GM20000 (cell line): ENCODE measurements around the gene MYO7B.

Experiments
- DNase-seq: peaks from one replicate; pipeline ENCODE4 v3.0.0; 2012; ENCODE audit warnings: low spot score
- TF ChIP-seq, protein P1 (sequence below): IDR thresholded peaks from 2 replicates; pipeline ENCODE4 v1.5.1; 2012; ENCODE audit warnings: mild to moderate bottlenecking, control low read depth; ENCODE audit errors: extremely low read depth, missing control alignments

MYO7B gene

DNA sequence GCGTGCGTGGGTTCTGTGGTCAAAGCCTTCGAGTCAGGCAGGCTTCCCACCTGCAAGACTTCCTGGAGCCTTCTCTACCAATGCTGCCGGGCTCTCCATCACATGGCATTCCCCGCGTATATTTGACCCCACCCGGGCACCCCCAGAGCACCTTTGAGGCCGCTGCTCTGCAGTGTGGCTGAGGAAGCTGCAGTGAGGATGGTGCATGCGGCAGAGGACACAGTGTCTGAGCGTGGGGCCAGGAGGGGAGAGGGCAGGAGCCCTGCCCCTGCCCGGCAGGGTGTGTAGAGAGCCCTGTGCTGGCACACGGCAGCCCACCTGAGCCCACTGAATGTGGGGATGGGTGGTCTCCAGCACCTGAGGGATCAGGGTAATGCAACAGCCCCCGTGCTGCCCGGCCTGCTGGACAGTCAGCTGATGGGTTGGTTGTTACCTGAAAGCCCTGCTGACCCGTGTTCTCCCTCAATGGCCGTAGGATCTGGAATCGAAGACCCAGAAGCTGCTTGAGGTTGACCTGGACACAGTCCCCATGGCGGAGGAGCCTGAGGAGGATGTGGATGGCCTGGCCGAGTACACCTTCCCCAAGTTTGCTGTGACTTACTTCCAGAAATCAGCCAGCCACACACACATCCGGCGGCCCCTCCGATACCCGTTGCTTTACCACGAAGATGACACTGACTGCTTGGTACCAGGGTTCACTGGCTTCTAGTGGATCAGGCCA, 73.7 kb downstream of the MYO7B start:
- TF ChIP-seq, protein P1, sequence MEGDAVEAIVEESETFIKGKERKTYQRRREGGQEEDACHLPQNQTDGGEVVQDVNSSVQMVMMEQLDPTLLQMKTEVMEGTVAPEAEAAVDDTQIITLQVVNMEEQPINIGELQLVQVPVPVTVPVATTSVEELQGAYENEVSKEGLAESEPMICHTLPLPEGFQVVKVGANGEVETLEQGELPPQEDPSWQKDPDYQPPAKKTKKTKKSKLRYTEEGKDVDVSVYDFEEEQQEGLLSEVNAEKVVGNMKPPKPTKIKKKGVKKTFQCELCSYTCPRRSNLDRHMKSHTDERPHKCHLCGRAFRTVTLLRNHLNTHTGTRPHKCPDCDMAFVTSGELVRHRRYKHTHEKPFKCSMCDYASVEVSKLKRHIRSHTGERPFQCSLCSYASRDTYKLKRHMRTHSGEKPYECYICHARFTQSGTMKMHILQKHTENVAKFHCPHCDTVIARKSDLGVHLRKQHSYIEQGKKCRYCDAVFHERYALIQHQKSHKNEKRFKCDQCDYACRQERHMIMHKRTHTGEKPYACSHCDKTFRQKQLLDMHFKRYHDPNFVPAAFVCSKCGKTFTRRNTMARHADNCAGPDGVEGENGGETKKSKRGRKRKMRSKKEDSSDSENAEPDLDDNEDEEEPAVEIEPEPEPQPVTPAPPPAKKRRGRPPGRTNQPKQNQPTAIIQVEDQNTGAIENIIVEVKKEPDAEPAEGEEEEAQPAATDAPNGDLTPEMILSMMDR: no peak
- DNase-seq: no peak

DNA sequence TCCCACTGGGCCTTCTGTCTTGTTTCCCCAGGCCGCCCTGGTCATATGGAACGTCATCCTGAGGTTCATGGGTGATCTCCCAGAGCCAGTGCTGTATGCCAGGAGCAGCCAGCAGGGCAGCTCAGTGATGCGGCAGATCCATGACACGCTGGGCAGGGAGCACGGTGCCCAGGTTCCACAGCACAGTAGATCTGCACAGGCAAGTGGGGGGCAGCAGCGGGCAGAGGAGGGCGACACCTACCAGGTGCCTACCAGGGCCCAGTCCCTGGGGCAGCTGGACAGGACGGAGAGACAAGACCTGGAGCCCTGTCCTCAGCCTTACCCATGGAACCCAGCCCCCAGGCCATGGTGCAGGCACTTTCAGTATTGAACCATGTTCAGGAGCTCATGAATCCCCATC, 74.3 kb downstream of the MYO7B start:
- DNase-seq: no peak
- TF ChIP-seq, protein P1: no peak

- DNase-seq: no peak
- TF ChIP-seq, protein P1: no peak
These were observed 75.1 kb downstream of the MYO7B start for GRCh38 chr2:127610561-127610960.

DNA sequence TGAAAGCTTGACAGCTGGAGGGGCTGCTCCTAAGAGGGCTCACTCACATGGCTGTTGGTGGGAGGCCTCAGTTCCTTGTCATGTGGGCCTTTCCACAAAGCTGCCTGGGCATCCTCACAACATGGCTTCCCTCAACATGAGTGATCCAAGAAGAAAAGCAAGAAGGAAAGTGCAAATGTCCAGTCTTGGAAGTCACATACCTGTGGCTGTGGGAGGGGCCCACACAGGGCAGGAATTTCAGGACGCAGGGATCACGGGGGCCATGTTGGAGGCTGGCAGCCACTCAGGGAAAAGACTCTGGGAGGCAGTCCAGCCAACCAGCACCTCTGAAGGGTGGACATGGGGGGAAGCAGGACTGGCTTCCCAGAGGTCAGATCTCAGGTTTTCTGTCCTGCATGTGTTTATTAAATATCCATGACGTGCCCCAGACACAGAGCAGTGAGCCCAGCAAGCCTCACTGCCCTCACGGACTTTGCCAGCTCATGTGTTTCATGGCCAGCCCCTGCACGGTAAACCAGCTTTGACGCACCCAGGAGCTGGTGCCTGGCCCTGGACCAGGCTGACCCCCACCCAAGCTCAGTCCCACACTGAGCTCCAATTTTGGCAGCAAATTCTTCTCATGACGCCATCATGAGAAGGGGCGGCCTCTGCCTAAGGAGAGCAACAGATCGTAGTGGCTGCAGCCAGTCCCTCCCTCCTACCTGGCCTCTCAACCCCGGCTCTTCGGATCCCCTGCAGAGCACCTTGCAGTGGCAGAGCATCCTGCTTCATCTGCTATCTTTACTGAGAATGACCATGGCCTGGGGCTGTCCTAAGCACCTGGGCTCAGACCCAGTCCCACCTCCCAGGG, 75.8 kb downstream of the MYO7B start:
- TF ChIP-seq, protein P1: no peak

DNA sequence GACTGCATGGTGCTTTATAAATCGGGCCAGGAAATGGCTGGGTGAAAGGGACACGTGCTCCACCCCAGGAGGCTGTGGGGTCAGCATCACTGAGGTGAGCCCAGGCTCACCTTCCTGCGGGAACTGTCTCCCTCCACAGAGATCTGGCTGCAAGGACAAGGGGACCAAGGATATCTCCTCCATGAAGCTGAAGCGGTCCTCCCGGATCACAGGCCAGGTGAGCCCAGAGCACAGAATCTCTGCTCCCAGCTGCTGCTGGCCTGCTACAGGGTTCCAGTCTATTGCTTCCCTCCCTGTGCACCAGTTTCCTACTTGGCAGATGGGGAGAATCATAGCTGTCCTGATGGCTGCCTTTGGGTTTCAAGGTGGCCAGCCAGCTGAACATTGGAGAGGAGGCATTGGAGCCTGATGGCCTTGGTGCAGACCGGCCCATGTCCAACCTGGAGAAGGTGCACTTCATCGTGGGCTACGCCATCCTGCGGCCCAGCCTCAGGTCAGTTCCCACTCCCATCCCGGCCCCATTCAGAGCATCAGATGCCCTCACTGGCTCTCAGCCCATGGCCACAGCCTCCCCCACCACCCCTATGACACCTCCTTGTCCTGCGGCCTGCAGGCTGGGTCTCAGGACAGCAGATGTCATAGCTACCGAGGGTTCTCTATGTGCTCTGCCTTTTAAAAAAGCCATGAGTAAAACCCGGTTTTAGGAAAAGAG, 76.8 kb downstream of the MYO7B start:
- TF ChIP-seq, protein P1: no peak
- DNase-seq: no peak

More for the DNA sequence above, 75.8 kb downstream of the MYO7B start:
- DNase-seq: no peak

- TF ChIP-seq, protein P1: no peak
- no peak for DNase-seq
These were observed 78.8 kb downstream of the MYO7B start for GRCh38 chr2:127614246-127614645.
